ENCODE results near the gene ELP2.
"Not testable (repeated sequence)": the region's sequence is repeated elsewhere in the genome, so short reads cannot be mapped to it uniquely, and the experiment has no call there.

Gene ELP2, protein sequence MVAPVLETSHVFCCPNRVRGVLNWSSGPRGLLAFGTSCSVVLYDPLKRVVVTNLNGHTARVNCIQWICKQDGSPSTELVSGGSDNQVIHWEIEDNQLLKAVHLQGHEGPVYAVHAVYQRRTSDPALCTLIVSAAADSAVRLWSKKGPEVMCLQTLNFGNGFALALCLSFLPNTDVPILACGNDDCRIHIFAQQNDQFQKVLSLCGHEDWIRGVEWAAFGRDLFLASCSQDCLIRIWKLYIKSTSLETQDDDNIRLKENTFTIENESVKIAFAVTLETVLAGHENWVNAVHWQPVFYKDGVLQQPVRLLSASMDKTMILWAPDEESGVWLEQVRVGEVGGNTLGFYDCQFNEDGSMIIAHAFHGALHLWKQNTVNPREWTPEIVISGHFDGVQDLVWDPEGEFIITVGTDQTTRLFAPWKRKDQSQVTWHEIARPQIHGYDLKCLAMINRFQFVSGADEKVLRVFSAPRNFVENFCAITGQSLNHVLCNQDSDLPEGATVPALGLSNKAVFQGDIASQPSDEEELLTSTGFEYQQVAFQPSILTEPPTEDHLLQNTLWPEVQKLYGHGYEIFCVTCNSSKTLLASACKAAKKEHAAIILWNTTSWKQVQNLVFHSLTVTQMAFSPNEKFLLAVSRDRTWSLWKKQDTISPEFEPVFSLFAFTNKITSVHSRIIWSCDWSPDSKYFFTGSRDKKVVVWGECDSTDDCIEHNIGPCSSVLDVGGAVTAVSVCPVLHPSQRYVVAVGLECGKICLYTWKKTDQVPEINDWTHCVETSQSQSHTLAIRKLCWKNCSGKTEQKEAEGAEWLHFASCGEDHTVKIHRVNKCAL

DNA sequence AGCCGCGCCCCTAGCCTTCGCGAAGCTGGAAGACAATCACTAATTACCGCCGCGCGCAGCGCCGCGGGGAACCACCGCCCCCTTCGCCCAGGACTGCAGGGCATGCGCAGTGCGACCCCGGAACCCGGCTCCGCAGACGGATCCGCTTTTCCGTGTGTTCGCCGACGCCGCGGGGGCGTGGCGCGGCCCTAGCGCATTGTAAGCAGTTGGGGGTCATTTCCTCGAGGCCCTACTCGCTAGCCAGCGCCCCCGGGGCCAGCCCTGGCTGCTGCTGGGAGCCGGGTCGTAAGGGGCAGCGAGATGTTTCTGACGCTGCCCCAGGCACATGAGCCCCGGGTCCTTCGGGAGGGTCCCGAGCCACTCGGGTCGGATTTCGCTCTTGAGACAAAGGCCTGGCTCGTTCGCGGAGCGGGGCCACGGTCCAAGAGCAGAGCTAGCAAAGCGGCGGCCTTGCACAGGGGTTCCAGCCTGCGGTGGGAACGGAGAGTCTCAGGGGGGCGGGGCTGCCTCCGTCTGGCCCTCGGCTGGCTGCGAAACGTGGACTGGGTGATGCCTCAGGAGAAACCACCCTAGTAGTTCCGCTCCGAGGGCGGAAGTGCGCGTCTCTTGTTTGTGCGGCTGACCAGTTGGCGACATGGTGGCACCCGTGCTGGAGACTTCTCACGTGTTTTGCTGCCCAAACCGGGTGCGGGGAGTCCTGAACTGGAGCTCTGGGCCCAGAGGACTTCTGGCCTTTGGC lies at the start of gene ELP2, which contains the start of gene SLC39A6:
ELP2 (plus strand) TSS at position 600 of the 739 bp plus-strand sequence; CDS start at position 635, 35 bp downstream.
SLC39A6 (minus strand) TSS at position 41 of the 739 bp plus-strand sequence. CDS start 2,333 bp downstream, outside the sequence.
- peak; percentile 96 for DNase-seq

DNA sequence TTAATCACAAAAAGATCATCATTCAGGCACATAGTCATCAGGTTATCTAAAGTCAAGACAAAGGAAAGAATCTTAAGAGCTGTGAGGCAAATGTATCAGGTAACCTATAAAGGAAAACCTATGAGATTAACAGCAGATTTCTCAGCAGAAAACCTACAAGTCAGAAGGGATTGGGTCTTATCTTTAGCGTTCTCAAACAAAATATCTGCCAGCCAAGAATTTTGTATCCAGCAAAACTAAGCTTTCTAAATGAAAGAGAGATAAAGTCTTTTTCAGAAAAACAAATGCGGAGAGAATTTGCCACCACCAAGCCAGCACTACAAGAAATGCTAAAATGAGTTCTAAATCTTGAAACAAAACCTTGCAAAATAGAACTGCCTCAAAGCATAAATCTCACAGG lies 48.6 kb upstream of the ELP2 start:
- not testable (repeated sequence) for DNase-seq

DNA sequence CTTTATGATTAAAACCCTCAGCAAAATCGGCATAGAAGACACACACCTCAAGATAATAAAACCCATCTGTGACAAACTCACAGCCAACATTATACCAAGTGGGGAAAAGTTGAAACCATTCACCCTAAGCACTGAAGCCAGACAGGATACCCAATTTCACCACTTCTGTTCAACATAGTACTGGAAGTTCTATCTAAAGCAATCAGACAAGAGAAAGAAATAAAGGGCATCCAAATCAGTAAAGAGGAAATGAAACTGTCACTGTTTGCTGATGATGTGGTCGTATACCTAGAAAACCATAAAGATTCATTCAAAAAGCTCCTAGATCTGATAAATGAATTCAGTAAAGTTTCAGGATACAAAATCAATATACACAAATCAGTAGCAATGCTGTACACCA lies 46.0 kb upstream of the ELP2 start:
- DNase-seq = peak; percentile 14

DNA sequence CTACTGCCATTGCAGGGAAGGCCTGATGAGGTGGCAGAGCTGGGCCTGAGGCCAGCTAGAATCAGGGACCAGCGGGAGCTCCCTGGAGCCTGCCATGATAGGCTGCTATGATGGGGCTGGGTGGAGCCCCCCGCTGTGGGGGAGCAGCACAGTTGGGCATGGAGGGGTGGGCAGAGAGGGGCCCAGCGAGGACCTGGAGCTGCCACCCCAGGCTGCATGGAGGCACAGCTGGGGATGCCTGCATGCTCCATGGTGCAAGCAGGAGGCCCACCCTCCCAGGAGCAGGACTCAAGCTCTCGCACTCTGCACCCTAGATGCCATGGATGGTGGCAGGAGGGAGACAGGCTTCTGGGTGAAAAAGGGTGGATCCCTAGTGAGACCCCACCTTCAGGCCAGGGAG lies 44.5 kb upstream of the ELP2 start:
- no peak for DNase-seq

DNA sequence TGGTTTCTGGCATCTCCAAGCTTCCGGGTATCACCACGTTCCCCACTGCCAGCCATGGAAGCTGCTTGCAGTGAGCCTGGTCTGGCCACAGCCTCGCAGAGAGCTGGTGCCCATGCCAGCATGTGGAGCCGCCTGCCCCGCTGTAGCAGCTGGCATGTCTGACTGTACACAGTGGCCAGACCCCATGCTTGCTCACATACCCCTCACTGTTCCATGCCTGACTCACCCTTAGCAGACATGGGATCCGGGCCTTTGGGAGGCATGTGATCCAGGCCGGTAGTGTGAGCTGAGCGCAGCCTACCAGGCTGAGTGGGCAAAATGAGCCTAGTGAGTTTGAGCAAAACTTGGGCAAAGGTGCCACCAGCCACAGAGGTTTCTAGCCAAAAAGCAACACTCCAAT lies 43.5 kb upstream of the ELP2 start:
- no peak for DNase-seq

DNA sequence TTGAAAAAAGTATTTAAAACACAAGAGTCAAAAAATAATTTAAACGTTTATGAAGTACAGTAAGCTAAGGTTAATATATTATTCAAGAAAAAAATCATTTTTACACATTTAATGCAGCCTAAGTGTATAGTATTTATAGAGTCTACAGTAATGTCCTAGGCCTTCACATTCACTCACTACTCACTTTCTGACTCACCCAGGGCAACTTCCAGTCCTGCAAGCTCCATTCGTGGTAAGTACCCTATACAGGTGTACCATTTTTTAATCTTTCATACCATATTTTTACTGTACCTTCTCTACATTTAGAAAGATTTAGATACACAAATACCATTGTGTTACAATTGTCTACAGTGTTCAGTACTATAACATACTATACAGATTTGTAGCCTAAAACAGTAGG lies 41.4 kb upstream of the ELP2 start:
- DNase-seq = no peak

DNA sequence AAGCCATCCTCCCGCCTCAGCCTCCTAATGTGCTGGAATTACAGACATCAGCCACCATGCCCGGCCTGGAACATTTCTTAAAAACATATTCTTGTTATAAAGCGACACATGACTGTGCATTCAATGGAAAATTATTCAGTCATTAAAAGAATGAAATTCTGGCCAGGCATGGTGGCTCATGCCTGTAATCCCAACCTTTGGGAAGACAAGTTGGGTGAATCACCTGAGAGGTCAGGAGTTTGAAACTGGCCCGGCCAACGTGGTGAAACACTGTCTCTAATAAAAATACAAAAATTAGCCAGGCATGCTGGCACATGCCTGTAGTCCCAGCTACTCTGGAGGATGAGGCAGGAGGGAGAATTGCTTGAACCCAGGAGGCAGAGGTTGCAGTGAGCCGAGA lies 40.7 kb upstream of the ELP2 start:
- DNase-seq = no peak

DNA sequence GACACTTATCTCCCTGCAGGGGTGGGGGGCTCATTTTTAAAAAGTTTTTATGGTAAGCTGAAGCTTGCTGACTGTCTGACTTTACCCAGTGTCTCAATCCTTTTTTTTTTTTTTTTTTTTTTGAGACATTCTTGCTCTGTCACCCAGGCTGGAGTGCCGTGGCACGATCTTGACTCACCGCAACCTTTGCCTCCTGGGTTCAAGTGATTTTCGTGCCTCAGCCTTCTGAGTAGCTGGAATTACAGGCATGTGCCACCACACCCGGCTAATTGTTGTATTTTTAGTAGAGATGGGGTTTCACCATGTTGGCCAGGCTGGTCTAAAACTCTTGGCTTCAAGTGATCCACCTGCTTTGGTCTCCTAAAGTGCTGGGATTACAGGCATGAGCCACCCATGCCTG lies 37.6 kb upstream of the ELP2 start:
- DNase-seq = not testable (repeated sequence)

DNA sequence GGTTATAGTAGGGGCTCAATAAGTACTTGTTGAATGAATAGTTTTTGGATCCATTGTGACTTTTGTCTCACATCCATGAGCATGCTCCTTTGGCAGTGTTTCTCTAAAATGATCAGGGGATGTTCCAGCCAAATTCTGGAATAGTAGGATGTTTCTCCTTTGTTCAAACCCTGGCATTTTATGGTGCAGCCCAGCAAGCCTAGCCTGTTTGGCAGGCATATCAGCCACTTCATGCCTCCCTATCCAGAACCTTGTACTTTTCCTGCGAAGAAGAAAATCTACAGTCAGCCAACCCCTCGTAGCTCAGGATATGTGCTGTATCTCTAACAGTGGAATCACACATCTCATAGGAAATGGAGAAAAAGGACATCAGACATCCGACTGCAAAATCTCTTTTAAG lies 35.3 kb upstream of the ELP2 start:
- DNase-seq = no peak

DNA sequence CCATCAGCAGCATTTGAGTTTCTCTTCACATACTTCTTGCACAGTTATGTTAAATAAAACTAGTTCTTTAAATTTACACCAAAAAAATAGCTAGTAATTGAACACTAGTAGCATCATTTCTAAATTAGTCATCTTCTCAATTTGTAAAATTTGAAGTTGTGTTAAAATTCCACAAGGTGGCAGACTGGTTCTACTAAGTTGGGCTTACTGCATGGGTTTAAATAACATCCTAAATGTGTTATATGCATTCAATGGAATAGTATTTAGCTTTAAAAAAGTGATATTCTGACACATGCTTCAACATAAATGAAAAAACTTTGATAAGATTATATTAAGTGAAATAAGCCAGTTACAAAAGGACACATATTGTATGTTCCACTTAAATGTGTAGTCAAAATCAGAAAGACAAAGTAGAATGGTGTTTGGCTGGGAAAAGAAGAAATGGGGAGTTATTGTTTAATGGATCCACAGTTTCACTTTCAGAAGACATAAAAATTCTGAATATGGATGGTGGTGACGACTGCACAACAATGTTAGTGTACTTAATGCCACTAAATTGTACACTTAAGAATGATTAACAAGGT lies 33.7 kb upstream of the ELP2 start:
- peak; percentile 60 for DNase-seq

DNA sequence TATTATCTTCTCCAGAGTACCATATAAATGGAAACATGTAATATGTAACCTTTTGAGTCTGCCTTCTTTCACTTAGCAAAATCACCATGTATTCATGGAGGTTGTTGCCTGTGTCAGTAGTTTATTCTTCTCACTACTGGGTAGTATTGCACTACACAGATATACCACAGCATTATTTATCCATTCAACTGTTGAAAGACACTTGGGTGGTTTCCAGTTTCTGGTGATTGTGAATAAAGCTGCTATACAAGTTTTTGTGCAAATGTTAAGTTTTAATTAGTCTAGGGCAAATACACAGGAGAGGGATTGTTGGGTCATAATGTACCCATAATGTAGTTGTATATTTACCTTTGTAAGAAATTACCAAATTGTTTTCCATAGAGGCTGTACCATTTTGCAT lies 32.7 kb upstream of the ELP2 start:
- no peak for DNase-seq

DNA sequence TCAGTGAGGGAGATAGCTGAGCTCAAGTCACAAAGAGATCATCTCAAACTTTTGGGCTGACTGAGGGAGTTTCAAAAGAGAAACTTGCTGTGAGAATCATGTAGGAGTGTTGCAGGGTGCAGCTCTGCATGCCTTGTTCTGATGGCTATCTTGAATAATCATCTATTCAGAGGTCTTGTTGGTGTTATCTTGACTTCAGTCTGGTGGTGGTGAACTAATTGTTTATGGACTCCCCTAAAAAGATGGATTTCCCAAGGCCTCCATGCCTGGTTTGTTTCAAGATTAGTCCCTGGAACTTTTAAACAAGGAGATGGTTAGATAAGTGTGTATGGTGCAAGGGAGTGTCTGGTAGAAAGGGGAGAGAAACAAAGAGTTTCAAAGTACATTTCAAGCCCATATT lies 30.4 kb upstream of the ELP2 start:
- no peak for DNase-seq

DNA sequence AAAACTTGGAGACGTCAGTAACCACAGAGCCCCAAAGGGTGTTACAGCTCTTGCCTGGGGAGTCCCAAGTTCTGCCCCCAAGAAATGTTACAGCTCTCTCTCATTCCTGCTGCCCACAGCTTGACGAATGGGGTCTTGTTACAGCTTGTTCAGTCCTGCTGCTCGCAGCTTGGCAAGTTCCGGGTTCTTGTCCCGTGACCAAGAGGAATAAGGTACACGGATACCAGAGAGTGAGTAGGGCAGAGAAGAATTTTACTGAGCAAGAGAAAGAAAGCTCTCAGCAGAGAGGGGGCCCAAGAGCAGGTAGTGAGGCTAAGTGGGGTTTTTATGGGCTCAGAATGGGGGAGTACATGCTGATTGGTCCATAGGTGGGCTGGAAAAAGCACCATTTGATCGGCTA lies 27.8 kb upstream of the ELP2 start:
- DNase-seq = no peak

DNA sequence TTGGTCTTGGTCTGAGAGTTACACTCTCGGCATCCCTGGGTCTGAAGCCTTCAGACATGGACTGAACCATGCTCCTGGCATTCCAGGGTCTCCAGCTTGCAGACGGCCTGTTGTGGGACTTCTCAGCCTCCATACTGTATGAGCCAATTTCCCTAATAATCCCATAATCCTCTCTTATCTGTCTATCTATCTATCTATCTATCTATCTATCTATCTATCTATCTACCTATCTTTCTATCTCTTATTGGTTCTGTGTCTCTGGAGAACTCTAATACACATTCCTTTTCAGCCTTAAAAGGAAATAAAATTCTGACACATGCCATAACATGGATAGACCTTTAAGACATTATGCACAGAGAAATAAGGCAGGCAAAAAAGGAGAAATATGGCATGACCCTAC lies 24.9 kb upstream of the ELP2 start:
- DNase-seq = no peak

DNA sequence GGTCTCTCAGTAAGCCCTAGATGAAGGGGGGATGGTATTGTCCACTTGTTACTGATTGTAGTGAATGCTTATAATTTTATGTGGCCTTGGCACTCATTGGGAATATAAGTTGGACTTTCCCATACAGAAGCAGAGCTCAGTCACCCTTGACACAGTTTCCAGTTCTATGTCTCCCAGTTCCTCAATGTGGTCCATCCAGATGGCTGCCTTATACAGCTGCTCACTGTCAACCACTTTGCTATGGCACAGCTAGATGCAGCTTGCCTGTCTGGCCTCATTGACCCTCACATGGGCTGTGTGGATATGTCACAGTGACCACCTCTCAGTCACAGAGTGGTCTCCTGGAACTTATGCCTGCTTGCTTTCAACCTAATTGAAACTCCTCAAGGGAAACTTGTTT lies 22.2 kb upstream of the ELP2 start:
- DNase-seq = no peak

DNA sequence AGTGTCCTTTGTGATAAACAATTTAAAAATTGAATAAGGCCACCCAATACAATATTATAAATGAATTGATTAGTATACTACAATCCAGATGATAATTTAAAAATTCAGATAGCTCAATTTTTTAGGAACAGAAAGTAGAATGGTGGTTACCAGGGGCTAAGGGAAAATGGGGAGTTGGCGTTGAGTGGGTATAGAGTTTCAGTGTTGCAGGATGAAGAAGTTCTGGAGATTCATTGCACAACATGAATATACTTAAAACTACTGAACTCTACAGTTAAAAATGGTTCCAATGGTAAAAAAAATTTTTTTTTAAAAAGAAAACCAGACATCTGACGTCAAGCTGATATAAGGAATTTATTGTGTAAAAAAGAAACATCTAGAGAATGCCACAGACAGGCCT lies 21.5 kb upstream of the ELP2 start:
- DNase-seq = no peak

DNA sequence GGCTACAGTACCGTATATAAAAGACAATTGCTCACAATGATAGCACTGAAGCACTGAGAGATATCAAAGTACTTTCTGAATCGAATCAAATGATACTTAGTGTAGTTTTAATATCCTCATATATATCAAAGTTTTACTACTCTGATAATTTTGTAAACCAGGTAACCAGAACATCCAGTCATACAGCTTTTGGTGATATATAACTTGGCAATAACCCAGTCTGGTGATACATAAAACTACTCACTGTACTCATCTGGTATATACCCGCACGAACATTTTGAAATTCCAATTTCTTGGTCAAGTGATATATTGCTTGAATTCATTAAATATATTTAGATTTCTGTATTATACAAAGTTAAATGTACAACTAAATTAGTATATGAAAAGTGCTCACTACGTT lies 21.1 kb upstream of the ELP2 start:
- no peak for DNase-seq

DNA sequence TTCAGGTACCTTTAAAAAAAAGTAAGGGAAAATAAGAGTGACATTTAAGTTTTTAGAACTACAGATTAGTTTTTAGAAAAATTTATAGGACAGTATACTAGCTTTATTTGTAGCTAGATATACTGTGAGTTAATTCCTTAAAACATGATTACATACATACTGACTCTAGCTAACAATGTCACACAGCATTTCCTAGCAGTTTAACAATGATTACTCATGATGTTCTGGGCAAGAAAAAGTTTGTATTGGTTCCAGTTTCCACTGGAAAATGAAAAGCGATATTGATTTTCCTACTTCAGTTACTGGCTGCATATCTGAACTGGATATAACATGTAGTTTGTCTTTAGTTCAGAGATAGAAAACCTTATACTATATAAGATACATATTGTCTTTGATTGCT lies 20.0 kb upstream of the ELP2 start:
- no peak for DNase-seq

DNA sequence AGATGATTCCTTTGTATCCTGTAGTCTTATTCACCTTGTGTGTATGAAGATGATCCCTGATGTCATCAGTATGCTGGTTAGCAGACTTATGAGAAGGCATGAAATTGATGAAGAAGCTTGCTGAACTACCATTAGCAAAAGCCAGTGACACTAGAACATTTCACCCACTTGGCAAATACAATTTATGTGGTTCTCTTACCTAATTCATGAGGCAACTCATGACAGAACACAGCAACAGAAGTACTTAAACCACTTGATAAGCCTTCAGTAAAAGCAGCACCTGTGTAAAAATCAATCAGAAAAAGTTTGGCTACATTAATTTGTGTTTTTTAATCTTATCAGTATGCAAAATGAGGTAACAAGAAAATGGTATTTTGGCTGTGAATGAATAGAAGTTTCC lies 17.4 kb upstream of the ELP2 start:
- no peak for DNase-seq

DNA sequence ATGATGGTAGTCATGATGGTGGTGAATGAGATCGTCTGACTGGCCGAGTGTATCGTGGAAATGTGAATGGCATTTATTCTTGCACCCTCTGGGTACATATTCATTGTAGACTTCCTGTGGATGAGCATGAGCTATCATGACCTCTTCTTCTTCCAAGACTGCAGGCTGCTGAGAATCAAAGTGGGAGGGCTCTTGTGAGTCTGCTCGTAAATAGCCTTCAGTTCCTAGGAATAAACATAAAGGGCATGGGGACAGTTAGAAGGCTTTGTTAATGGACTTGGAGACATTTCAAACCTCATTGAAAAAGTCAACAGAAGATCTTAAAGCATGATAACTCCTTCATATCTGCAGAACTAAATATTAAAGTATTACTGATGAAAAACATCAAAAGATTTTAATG lies 15.4 kb upstream of the ELP2 start:
- DNase-seq = no peak

DNA sequence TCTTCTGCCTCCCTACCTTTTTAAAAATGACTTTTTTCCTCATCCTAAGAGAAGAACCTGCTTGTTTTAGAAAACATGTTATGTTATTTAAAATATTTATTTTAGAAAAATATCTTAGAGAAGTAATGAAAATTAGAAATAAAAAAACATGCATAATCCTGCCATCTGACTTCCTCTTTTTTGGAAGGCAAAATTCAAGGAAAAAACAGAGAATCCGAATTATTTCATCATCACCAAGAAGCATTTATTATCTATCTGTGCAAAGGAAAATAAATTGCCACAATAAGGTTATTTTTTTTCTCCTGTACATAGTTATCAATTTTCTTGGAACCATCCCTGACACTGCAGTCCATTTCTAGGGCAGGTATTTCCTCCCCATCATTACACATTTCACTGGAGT lies 15.0 kb upstream of the ELP2 start:
- no peak for DNase-seq

DNA sequence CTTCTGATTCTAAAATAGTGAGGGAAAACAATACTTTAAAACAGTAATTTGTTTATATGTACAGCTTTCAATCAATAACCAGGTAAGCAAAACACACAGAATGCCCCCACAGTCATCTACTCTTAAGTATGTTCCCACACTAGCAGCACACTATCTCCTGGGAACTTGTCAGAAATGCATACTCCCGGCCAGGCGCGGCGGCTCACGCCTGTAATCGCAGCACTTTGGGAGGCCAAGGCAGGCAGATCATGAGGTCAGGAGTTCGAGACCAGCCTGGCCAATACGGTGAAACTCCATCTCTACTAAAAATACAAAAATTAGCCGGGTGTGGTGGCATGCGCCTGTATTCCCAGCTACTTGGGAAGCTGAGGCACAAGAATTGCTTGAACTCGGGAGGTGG lies 12.9 kb upstream of the ELP2 start:
- DNase-seq = not testable (repeated sequence)

DNA sequence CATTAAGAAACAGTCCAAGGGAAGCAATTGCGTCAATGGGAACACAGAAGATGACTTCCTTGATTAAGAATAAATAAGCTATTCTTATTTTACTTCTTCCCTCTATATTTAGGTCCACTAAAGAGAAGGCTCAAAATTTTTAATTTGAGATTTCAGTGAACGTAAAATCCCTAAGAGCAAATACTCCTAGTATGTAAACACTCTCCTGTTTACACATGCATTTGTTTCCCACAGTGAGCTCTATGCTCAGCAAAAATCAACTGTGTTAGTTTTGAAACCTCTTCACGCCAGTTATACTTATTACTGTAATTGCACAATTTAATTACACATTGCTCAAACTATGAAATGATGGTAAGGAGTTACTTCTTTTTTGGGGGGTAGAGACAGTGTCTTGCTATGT lies 9.4 kb upstream of the ELP2 start:
- no peak for DNase-seq

Measured in activated CD4-positive, alpha-beta T cell treated with anti-CD3 and anti-CD28 coated beads, Interleukin-10, Interleukin-2, amounts not matched to agents 100 ng/mL and 50 ng/mL, durations not matched to agents 16 hours and 8 hours (primary cell).